NCI-H2171 (cell line): Measurements from ENCODE around the gene ZNF879.

ENCODE experiments used
- DNase-seq: peaks from one replicate; lab custom pipeline; 2025; lab: John Stamatoyannopoulos, UW

Gene ZNF879

GRCh38 chr5:179008667-179009066, 14.9 kb upstream of the ZNF879 start:
- no peak for DNase-seq

DNA sequence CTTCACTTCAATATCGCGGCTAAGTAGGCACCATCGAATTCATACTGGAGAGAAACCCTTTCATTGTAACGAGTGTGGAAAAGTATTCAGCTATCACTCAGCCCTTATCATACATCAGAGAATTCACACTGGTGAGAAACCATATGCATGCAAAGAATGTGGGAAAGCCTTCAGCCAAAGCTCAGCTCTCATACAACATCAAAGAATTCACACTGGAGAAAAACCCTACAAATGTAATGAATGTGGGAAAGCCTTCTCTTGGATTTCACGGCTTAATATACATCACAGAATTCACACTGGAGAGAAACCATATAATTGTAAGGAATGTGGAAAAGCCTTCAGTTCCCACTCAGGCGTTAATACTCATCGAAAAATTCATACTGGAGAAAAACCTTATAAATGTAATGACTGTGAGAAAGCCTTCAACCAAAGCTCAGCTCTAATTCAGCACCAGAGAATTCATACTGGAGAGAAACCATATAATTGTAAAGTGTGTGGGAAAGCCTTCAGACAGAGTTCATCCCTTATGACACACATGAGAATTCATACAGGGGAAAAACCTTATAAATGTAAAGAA, 9.5 kb downstream of the ZNF879 start:
- DNase-seq = no peak

DNA sequence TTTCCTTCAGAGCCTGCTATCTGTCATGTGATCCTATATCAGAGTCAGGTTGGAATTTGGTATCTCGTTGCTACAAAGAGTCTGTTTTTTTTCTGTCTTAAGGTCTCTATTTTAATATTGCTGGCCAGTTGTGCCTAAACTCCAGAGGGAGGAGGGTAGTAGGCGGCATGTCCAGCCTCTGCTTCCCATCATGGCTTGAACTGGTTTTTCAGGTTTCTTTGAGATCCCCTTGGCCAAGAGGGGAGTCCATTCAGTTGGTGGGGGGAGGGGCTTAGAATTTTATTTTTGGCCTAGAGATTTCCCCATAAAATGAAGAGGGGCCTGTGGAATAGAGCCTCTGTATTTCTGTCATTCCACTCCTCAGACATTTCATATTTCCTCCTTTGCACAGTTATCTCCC, 21.2 kb downstream of the ZNF879 start:
- no peak for DNase-seq

DNA sequence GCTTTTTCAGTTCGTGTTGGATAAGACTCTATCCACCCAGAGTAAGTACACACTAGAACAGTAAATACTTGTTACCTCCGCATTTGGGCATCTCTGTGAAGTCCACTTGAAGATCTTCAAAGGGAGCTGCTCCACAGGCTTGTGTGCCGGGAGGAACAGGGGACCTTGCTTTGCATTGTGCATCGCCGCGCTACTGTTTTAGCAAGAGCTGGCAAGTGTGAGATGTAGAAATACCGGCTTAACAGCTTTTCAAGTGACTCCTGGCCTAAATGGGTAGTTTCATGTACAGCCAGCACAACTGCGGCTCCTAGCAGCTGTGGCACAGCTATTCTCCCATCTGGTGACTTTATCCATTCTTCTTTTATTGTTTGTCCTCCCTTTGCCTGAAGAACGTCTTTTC, 28.2 kb downstream of the ZNF879 start:
- no peak for DNase-seq

- no peak for DNase-seq
Measured at GRCh38 chr5:179054036-179054785, 30.6 kb downstream of the ZNF879 start.

DNA sequence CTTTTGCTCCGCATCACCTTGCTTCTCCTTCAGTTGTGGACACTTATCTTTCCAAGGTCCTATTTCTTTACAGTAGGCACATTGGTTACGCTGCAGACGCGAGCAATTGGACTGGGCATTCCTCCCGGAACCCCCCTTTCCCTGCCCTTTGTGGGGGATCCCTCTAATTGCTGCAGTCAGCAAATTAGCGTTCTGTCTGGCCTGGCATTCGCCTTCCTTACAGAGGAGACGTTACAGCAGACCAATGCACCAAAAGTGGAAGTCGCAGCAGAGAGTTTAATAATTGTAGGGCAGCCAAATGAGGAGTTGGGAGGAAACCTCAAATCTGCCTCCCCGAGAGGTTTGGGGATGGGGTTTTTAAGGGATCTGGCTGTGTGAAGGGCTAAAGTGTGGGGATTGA, 31.3 kb downstream of the ZNF879 start:
- DNase-seq = no peak

DNA sequence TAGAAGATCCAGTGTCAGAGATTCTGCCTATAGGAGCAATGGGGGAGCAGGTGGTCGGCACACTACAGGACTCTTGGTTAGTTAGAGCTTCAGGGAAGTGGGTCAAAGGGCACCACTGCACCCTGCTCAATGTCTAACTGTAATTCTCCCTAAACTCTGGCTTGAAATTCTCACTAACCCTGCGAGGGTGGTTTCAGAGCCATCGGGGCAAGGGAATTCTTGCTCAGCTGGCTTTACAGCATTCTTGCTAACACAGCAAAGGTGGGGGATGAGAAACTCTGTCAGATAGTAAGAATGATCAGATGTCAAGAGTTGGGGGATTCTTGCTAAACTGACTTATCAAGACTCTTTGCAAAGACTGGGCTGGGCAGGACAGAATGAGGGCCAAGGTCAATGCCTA, 31.8 kb downstream of the ZNF879 start:
- no peak for DNase-seq

DNA sequence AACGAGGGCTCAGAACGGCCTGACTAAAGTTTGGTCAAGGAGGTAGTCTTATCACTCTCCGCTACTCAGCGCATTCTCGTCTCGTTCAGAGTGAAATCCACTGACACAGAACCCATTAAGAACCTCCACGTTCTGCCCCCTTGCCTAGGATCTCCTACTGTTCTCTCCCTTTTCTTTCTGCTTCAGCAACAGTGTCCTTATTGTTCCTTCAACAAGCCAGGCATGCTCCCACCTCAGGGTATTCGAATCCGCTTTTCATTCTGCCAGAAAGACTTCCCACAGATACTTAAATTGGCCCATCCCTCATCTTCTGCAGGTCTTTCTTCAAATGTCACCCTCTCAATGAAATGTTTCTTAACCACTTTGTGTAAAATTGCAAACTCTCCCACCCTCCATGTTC, 32.2 kb downstream of the ZNF879 start:
- DNase-seq = no peak

DNA sequence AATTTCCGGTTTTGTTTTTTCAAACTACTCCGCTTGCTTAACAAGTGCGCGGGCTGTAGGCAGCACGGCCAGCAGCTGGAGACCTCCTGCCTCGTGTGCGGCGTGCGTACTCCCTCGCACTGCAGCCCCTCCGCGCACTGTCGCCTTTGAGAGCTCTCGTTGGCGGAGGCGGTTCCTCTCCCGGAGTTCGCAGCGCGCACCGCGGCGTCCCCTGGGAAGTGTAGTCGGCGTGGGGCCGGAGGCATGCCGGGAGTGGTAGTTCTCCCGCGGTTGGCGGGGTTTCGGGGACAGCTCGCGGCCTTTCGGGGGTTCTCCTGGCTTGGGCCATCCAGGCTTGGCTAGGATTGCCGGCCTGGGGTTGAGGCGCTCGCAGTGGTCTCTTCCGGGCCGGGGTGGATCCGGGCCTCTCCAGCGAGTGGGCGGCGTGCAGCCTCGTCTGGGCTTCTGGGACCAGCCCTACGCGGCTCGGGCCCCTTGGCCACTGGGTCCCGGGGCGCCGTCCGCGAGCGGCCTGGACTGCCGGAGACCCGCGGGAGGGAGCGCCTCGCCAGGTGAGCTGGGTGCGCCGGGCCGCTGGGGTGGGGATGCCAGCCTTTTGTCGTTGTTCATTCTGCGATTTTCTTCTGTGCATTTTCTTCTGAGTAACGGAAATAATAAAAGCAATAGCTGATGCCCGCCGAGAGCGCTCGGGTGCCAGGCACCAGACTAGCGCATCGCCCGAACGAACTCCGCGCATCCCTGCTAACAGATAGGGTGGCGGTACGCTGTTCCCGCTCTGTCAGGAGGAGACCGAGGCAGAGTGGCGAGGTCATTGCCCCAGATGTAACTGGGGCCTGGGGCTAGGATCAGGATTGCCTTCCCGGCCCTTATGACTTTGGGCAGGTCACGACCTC, 36.8 kb downstream of the ZNF879 start, which contains the start of gene ZNF354C:
TSS of gene ZNF354C (plus strand) at position 258 of the 893 bp plus-strand sequence. CDS start 1,696 bp downstream, outside the sequence.
- DNase-seq = peak; percentile 73

- no peak for DNase-seq
Measured at GRCh38 chr5:179061025-179061424, 37.4 kb downstream of the ZNF879 start.

DNA sequence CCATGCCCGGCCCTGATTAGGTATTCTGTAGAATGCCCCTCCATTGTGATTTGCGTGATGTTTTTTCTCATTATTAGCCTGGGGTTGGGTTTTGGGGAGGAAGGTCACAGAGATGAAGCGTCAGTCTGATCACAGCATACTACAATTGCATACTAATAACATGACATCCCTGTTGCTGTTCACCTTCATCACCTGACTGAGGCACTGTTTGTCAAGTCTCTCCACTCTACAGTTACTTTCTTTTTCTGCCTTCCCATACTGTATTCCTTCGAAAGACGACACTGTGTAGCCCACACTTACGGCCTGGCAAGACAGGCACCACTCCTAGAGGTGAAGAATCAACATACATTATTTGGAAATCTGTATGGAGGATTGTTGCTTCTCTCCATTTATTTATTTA, 42.1 kb downstream of the ZNF879 start:
- DNase-seq = no peak

GRCh38 chr5:179079165-179079987, 55.8 kb downstream of the ZNF879 start:
- no peak for DNase-seq

DNA sequence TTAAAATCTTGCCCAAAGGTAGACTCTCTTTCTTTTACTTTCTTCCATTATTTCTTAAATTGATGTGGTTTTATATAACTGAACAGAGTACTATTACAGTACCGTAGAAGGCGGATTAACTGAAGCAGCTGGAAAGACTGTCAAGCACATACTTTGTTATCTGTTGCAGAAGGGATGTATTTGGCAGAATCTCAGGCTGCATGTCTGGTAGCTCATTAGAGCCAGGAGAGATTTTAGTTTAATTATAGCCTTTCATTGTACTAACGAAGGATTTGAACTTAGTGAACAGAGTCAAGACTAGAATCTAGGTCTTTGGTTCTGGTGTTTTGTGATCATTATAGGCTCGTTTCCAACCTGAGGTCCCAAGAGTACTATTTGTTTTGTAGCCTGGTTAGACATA, 57.1 kb downstream of the ZNF879 start:
- no peak for DNase-seq
